ENCODE measurements around the gene ARHGAP26.

DNA sequence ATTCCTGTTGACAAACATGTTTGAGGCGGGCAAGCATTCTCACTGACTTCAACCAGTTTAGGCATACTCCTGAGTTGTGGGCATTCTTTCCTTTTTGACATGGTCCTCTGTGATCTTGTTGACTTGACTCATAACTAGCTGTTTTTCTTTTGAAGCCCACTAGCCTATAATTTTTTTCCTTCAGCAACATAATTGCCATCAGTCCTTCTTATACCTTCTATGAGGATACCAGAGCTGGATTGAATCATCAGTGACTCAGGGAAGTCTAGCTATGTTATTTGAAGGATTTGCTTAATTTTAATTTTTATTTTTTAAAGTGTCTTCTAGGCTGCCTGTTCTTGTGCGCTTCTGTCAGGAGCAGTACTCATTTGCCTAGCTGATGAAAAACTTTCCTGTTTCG, 373.8 kb downstream of the ARHGAP26 start:
- no peak for TF ChIP-seq CTCF (IDR thresholded peaks at IDR 0.05)
- no peak for TF ChIP-seq POLR2A (IDR thresholded peaks at IDR 0.05)
